Natural killer cell (primary cell): ENCODE measurements around the gene AKAP7. TPM values are rescaled to one million over a fixed set of nuclear protein-coding genes. Genes with fewer than 3 reads are reported as not detected.

Experiments
- ATAC-seq, 3 donors: fragments of 150-1000 bp in 2 of 3; fragments of 200-7000 bp in 1 of 3; cut with Tn5 transposase; 1 replicate in 1 of 3; 2 replicates in 2 of 3; pipeline ENCODE4 v1.10.0; 2021; ENCODE audit warnings: mild to moderate bottlenecking in 2 of 3, moderate library complexity in 2 of 3
- DNase-seq, 2 donors: peaks; one replicate each; pipeline versions ENCODE4 v3.0.0 to v3.0.0-alpha.2; 2013 to 2021; ENCODE audit warnings: mixed read lengths in 1 of 2
- H3K27ac ChIP-seq: one replicate; pipeline ENCODE4 v1.5.1; 2013; ENCODE audit warnings: mild to moderate bottlenecking, low read length
- H3K27me3 ChIP-seq: one replicate; pipeline ENCODE4 v1.6.1; 2013; ENCODE audit warnings: low read length; ENCODE audit not compliant: control insufficient read depth, insufficient read depth
- H3K36me3 ChIP-seq: one replicate; pipeline ENCODE4 v1.6.1; 2013; ENCODE audit warnings: low read length; ENCODE audit not compliant: control insufficient read depth, insufficient read depth
- H3K4me1 ChIP-seq: one replicate; pipeline ENCODE4 v1.6.1; 2013; ENCODE audit warnings: low read length; ENCODE audit not compliant: control insufficient read depth, insufficient read depth
- H3K4me3 ChIP-seq: one replicate; pipeline ENCODE4 v1.5.1; 2013; ENCODE audit warnings: low read length
- H3K9me3 ChIP-seq: one replicate; pipeline ENCODE4 v1.6.1; 2013; ENCODE audit warnings: low read length; ENCODE audit not compliant: control insufficient read depth, insufficient read depth
- H3K27ac Mint-ChIP-seq, 2 donors: one replicate each; pipeline ENCODE4 v1.8.0; 2022; ENCODE audit warnings: mild to moderate bottlenecking in 2 of 2, mixed read lengths in 2 of 2, moderate library complexity in 1 of 2
- H3K27me3 Mint-ChIP-seq, 2 donors: one replicate each; pipeline ENCODE4 v1.8.0; 2022; ENCODE audit warnings: low read depth in 2 of 2, mixed read lengths in 2 of 2
- H3K36me3 Mint-ChIP-seq: one replicate; pipeline ENCODE4 v1.8.0; 2022; ENCODE audit warnings: mixed read lengths
- H3K4me1 Mint-ChIP-seq, 2 donors: one replicate each; pipeline ENCODE4 v1.8.0; 2022; ENCODE audit warnings: mixed read lengths in 2 of 2
- H3K4me3 Mint-ChIP-seq: one replicate; pipeline ENCODE4 v1.8.0; 2022; ENCODE audit warnings: mild to moderate bottlenecking, moderate library complexity, mixed read lengths
- H3K9me3 Mint-ChIP-seq, 2 donors: one replicate each; pipeline ENCODE4 v1.8.0; 2022; ENCODE audit warnings: mixed read lengths in 2 of 2
- CTCF ChIP-seq: fragments of 200-600 bp; IDR thresholded peaks from one replicate; pipeline ENCODE4 v1.8.0; 2022; ENCODE audit warnings: antibody characterized with exemption
- WGBS: methylation state at CpG from one replicate; pipeline ENCODE4 v1.1.7; 2013; ENCODE audit warnings: missing lambda C conversion rate; ENCODE audit not compliant: insufficient coverage; 5-methylcytosine and 5-hydroxymethylcytosine counted together
- intact Hi-C: fragments of 100-400 bp; cut with micrococcal nuclease; formaldehyde crosslinking; loops from one replicate; pipeline ENCODE4 v1.14.2; 2022
- total RNA-seq, 4 donors: library from RNA; stranded (reverse); fragments of 120-200 nt in 1 of 4; gene quantifications; one replicate each; pipeline versions ENCODE4 v1.2.3 to v1.2.4, GENCODE V29; 2013 to 2022

Gene AKAP7
- total RNA-seq, 3 donors from 2014 or later (not counting 1 experiment from before 2014, with no cell fraction given): 13.5 to 21.0 (median 14.7) TPM

- WGBS: 74% methylated on average over 4 of the region's 4 CpGs
- Mint-ChIP-seq H3K9me3 (no peaks in the 10 kb centered on the region), H3K36me3 (peaks cover 9% of the 10 kb centered on the region), H3K4me1 (peaks cover 35 to 39% of the 10 kb centered on the region in 2 donors), H3K27ac (no peak overlapping the region), H3K27me3 (no peaks in the 10 kb centered on the region), H3K4me3 (no peak overlapping the region)
- ATAC-seq: no peak
- Histone ChIP-seq H3K27ac (no peak overlapping the region), H3K36me3 (peaks cover 5% of the 10 kb centered on the region), H3K4me1 (peaks cover 7% of the 10 kb centered on the region), H3K9me3 (no peaks in the 10 kb centered on the region), H3K27me3 (no peaks in the 10 kb centered on the region), H3K4me3 (no peak overlapping the region)
- intact Hi-C loops: no loop called here
- no peak for TF ChIP-seq CTCF
- DNase-seq: no peak
These were observed 81.0 kb downstream of the AKAP7 start for GRCh38 chr6:131216246-131216645.

GRCh38 chr6:131222773-131223172 lies 87.5 kb downstream of the AKAP7 start:
- Mint-ChIP-seq H3K9me3 (no peaks in the 10 kb centered on the region), H3K4me1 (peaks cover 24 to 36% of the 10 kb centered on the region in 2 donors), H3K27me3 (no peaks in the 10 kb centered on the region), H3K36me3 (peaks cover 10% of the 10 kb centered on the region), H3K4me3 (no peak overlapping the region), H3K27ac (no peak overlapping the region)
- DNase-seq (no peak), ATAC-seq (no peak)
- H3K4me3 ChIP-seq: no peak overlapping the region
- H3K36me3 ChIP-seq: peaks cover 5% of the 10 kb centered on the region
- 92% methylated on average over 2 of the region's 2 CpGs for WGBS
- no peaks in the 10 kb centered on the region for H3K9me3 ChIP-seq
- H3K27me3 ChIP-seq: no peaks in the 10 kb centered on the region
- no peak overlapping the region for H3K27ac ChIP-seq
- intact Hi-C loops: no loop called here
- H3K4me1 ChIP-seq: peaks cover 5% of the 10 kb centered on the region
- no peak for TF ChIP-seq CTCF

- Mint-ChIP-seq H3K36me3 (peaks cover 10% of the 10 kb centered on the region), H3K27me3 (no peaks in the 10 kb centered on the region), H3K4me1 (peaks cover 24 to 40% of the 10 kb centered on the region in 2 donors), H3K4me3 (no peak overlapping the region), H3K27ac (peak overlapping the region in 1 of 2 donors; percentile 7), H3K9me3 (no peaks in the 10 kb centered on the region)
- no CpG with 5 or more reads among the region's 1 CpG for WGBS
- no peak for TF ChIP-seq CTCF
- no peaks in the 10 kb centered on the region for H3K9me3 ChIP-seq
- H3K27ac ChIP-seq: no peak overlapping the region
- peaks cover 5% of the 10 kb centered on the region for H3K4me1 ChIP-seq
- H3K36me3 ChIP-seq: peaks cover 5% of the 10 kb centered on the region
- intact Hi-C loops: no loop called here
- ATAC-seq (no peak), DNase-seq (no peak)
- no peaks in the 10 kb centered on the region for H3K27me3 ChIP-seq
- H3K4me3 ChIP-seq: no peak overlapping the region
These were observed 88.1 kb downstream of the AKAP7 start for GRCh38 chr6:131223416-131223815.

- no peak overlapping the region for H3K4me3 ChIP-seq
- no peaks in the 10 kb centered on the region for H3K27me3 ChIP-seq
- H3K27ac ChIP-seq: no peak overlapping the region
- Mint-ChIP-seq H3K27ac (peak overlapping the region in 1 of 2 donors; percentile 38), H3K9me3 (no peaks in the 10 kb centered on the region), H3K4me3 (no peak overlapping the region), H3K27me3 (no peaks in the 10 kb centered on the region), H3K4me1 (peaks cover 24 to 45% of the 10 kb centered on the region in 2 donors), H3K36me3 (peaks cover 10% of the 10 kb centered on the region)
- ATAC-seq (no peak), DNase-seq (no peak)
- no peaks in the 10 kb centered on the region for H3K9me3 ChIP-seq
- no CpG with 5 or more reads among the region's 1 CpG for WGBS
- H3K4me1 ChIP-seq: peaks cover 5% of the 10 kb centered on the region
- no peak for TF ChIP-seq CTCF
- intact Hi-C loops: no loop called here
- H3K36me3 ChIP-seq: peaks cover 5% of the 10 kb centered on the region
These were observed 89.9 kb downstream of the AKAP7 start for GRCh38 chr6:131225127-131225526.
